ENCODE results near the gene ACAP1. TPM values are rescaled to one million over a fixed set of nuclear protein-coding genes. Genes with fewer than 3 reads are reported as not detected.
A peak's percentile ranks its signal among the peaks of the same experiment; 100 is the strongest.

The ACAP1 gene, protein sequence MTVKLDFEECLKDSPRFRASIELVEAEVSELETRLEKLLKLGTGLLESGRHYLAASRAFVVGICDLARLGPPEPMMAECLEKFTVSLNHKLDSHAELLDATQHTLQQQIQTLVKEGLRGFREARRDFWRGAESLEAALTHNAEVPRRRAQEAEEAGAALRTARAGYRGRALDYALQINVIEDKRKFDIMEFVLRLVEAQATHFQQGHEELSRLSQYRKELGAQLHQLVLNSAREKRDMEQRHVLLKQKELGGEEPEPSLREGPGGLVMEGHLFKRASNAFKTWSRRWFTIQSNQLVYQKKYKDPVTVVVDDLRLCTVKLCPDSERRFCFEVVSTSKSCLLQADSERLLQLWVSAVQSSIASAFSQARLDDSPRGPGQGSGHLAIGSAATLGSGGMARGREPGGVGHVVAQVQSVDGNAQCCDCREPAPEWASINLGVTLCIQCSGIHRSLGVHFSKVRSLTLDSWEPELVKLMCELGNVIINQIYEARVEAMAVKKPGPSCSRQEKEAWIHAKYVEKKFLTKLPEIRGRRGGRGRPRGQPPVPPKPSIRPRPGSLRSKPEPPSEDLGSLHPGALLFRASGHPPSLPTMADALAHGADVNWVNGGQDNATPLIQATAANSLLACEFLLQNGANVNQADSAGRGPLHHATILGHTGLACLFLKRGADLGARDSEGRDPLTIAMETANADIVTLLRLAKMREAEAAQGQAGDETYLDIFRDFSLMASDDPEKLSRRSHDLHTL
- total RNA-seq (1 to 10 TPM; 1.6 to 5.6 (median 3.0) TPM), polyA plus RNA-seq (1 to 10 TPM; 2.9 to 4.4 TPM)

DNA sequence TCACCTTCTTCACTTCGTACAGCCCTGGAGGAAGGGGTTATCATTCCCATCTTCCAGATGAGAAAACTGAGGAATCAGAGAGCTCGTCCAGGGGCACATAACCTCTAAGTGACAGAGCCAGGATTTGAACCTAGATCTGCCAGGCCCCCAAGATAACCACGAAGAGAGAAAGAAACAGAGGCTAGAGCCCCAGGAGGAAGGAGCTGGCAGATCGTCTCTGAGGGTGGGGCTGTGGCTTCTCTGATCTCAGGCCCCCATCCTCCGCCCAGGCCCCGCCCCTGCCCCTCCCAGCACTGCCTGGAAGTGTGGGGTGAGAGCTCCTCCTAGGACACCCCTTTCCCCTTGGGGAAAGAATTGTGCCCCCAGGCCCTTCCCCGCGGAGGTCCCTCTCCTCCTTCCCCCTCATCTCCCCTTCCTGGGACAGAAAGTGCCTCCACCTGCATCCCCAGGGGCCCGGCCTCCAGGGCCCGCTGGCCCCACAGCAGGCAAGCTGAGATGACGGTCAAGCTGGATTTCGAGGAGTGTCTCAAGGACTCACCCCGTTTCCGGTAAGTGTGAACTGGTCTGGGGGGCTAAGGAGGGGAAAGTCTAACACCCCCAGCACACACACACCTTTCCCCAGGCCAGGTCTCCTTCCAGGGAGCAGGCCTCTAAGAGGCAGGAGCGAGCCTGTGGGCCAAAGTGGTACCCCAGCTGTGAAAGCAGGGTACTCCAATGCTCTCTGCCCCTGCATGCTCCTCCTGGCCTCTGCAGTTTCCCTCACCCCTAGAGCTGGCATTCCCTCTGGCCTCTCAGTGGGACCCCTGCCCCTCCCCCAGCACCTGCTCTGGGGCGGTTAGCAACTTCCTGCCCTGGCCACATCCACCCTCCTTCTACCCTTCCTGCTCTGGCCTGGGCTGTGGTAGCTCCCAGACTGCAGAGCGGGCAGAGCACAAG is at the start of gene ACAP1:
ACAP1 (plus strand) TSS at position 290 of the 936 bp plus-strand sequence; CDS start at position 496, 206 bp downstream.
- H3K9me3 ChIP-seq, result no peaks in the 10 kb centered on the region
- no peak for FAIRE-seq
- H3K36me3 ChIP-seq, result no peaks in the 10 kb centered on the region
- 48 to 52% methylated on average over 16 to 17 of the region's 17 CpGs for WGBS, 2 donors
- no peaks in the 10 kb centered on the region for H3K4me1 ChIP-seq
- peak in 3 of 4 donors; percentile 51 to 61 (median 58) for ATAC-seq
- TF ChIP-seq, protein P1, sequence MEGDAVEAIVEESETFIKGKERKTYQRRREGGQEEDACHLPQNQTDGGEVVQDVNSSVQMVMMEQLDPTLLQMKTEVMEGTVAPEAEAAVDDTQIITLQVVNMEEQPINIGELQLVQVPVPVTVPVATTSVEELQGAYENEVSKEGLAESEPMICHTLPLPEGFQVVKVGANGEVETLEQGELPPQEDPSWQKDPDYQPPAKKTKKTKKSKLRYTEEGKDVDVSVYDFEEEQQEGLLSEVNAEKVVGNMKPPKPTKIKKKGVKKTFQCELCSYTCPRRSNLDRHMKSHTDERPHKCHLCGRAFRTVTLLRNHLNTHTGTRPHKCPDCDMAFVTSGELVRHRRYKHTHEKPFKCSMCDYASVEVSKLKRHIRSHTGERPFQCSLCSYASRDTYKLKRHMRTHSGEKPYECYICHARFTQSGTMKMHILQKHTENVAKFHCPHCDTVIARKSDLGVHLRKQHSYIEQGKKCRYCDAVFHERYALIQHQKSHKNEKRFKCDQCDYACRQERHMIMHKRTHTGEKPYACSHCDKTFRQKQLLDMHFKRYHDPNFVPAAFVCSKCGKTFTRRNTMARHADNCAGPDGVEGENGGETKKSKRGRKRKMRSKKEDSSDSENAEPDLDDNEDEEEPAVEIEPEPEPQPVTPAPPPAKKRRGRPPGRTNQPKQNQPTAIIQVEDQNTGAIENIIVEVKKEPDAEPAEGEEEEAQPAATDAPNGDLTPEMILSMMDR (IDR thresholded peaks at IDR 0.05), result no peak
- peak in 1 of 6 donors; percentile 20 for DNase-seq
- peak within 1 kb of the TSS in 1 of 4 donors; percentile 12 for H3K4me3 ChIP-seq
- H3K27ac ChIP-seq, result no peak within 1 kb of the TSS
- H3K27me3 ChIP-seq, result no peaks in the 10 kb centered on the region
- intact Hi-C loops (cut with DNase I), result no loop called here

DNA sequence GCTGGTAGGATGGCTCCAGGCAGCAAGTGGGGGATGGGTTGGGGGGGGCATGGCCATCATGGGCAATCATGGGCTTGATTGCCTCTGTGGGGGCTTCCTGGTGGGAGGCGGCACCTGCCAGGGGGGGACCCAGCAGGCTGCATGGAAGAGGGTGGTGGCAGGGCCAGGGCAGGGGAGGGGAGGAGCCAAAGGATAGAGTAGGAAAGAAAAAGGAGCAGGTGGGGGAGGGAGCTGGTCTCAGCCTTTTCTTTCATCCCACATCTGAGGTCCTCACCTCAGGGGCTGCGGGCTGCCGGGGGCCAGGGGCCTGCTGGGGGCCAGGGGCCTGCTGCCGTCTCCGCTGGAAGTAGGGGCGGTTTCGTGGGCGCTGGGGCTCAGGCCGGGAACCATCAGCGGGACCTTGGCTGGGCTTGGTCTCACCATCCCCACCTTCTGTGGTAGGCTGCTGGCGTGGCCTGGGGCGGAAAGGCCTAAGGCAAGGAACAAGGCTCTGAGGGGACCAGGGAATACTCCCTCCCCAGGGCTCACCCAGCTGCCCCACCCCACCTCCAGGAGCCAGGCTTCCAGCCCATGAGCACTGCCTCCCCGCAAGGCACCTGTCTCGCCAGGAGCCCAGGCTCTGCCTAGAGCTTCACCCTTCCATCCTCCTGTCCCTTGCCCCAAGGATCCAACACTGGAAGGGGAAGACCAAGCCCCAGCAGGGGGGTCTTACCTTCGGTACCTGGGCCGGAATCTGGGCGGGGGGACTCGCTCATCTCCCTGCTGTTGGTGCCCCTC is 46.9 kb upstream of the ACAP1 start:
- peaks cover 0 to 5% (median 0%) of the 10 kb centered on the region in 3 donors for H3K4me1 ChIP-seq
- no peaks in the 10 kb centered on the region for H3K36me3 ChIP-seq
- H3K27me3 ChIP-seq, result no peaks in the 10 kb centered on the region
- TF ChIP-seq, protein P1 (IDR thresholded peaks at IDR 0.05), result no peak
- DNase-seq (no peak), FAIRE-seq (no peak), ATAC-seq (no peak)
- intact Hi-C loops (cut with DNase I), result loop anchor here in 1 of 3 donors (10.0 kb wide), 1 partner anchor 245 kb away; the partner anchor contains the start of gene SLC16A11
- H3K27ac ChIP-seq, result no peak overlapping the region
- H3K9me3 ChIP-seq, result no peaks in the 10 kb centered on the region
- WGBS, 2 donors, result 85 to 88% methylated on average over 17 to 18 of the region's 18 CpGs
- H3K4me3 ChIP-seq, result no peak overlapping the region

DNA sequence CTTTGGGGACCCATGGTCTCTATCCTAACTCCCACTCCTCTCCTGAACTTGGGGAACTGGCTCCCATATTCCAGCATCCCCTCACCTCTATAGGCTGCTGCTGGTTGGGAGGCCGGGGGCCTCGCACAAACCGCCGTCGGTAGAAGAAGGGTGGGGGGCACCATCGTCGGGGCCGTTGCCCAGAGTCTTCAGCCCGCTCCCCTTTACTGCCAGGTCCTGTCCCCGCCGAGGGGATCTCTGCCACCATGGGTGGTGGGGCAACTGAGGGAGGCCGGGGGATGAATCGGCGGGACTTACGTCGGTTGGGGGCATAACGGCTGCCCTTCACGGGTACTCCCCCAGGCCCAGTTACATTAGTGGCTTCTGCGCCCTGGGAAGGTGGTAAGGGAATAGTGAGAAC is 46.2 kb upstream of the ACAP1 start:
- TF ChIP-seq, protein P1 (IDR thresholded peaks at IDR 0.05), result no peak
- FAIRE-seq (no peak), ATAC-seq (no peak), DNase-seq (no peak)
- peaks cover 0 to 11% (median 4%) of the 10 kb centered on the region in 3 donors for H3K4me1 ChIP-seq
- no peak overlapping the region for H3K27ac ChIP-seq
- no peaks in the 10 kb centered on the region for H3K27me3 ChIP-seq
- H3K36me3 ChIP-seq, result no peaks in the 10 kb centered on the region
- 86 to 88% methylated on average over 19 of the region's 19 CpGs for WGBS, 2 donors
- intact Hi-C loops (cut with DNase I), result loop anchor here in 1 of 3 donors (10.0 kb wide), 1 partner anchor 245 kb away; the partner anchor contains the start of gene SLC16A11
- H3K9me3 ChIP-seq, result no peaks in the 10 kb centered on the region
- H3K4me3 ChIP-seq, result no peak overlapping the region

DNA sequence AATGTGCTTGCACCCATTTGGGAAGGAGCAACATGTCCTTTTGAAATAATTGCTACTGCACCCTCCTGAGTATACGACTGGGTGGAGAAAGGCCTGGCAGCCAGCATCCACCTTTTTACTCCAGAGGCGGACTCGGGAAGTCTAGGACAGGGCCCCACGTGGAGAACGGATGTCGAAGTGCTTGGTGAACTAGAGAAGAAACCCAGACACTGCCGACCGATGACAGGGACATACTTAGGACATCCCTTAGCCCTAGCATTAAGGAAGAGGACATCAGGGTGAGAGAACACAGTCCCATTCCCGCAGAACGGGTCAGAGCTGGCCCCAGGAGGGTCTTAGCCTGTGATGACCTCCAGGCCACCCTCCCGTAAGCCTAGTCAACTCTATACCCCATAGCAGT is 45.6 kb upstream of the ACAP1 start:
- intact Hi-C loops (cut with DNase I), result loop anchor here in 1 of 3 donors (10.0 kb wide), 1 partner anchor 246 kb away; the partner anchor contains the start of gene SLC16A11
- no peak overlapping the region for H3K4me3 ChIP-seq
- H3K36me3 ChIP-seq, result no peaks in the 10 kb centered on the region
- WGBS, 2 donors, result 74 to 81% methylated on average over 11 of the region's 11 CpGs
- no peaks in the 10 kb centered on the region for H3K27me3 ChIP-seq
- ATAC-seq, result no peak
- no peak for FAIRE-seq
- peaks cover 0 to 14% (median 5%) of the 10 kb centered on the region in 3 donors for H3K4me1 ChIP-seq
- TF ChIP-seq, protein P1 (IDR thresholded peaks at IDR 0.05), result no peak
- no peaks in the 10 kb centered on the region for H3K9me3 ChIP-seq
- no peak for DNase-seq
- H3K27ac ChIP-seq, result no peak overlapping the region
